ENCODE results near the gene RCN2.

Gene RCN2

DNA sequence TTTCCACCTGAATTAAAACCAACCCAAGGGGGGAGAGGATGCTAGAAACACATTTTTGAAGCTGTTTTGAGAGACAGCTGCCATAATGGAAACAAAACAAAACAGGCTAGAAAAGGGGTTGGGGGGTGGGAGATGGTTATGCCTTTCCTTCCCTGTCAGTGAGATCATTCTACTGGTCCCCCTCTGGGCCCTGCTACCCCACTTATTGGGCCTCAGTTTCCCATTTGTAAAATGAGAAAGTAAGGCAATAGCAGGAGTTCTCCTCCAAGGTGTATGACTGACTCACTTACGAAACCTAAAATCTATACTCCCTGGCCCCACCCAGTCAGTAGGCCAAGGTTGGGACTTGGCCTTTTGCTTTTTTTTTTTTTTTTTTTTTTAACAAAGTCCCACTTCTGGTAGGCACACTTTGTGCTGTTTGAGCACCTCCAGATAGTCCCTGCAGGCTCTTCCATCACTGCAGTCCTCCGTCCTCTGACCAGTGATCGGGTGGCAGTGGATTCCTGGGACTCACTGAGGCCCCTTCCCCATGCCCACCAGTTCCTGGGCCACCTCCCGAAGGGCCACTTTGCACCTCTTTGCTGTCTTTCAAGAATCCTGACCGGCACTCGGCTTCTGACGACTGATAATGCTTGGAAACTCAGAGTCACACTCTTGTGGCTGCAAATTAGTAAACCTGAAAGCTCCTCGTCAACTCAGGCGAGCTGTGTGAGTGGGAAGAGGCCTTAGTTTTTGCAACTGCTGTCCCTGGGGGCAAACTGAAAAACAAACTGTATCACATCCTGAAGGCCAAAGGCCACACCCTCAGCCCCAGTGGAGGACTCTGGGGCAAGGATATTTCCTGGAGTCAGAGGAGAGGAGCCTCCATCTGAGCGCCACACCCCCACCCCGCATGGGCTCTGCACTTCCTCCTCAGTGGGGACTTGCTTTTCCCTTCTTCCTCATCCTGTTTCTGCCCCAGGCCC lies 56.6 kb downstream of the RCN2 start:
- H2BK12ac ChIP-seq (ENCODE audit: low read length) = no peak overlapping the region
- WGBS, 2 donors (ENCODE audit: extremely low coverage in 2 of 2, insufficient read length in 2 of 2, insufficient replicate concordance in 1 of 2) = no CpG with 5 or more reads among the region's 11 CpGs
- DNase-seq (ENCODE audit: low spot score) = no peak

DNA sequence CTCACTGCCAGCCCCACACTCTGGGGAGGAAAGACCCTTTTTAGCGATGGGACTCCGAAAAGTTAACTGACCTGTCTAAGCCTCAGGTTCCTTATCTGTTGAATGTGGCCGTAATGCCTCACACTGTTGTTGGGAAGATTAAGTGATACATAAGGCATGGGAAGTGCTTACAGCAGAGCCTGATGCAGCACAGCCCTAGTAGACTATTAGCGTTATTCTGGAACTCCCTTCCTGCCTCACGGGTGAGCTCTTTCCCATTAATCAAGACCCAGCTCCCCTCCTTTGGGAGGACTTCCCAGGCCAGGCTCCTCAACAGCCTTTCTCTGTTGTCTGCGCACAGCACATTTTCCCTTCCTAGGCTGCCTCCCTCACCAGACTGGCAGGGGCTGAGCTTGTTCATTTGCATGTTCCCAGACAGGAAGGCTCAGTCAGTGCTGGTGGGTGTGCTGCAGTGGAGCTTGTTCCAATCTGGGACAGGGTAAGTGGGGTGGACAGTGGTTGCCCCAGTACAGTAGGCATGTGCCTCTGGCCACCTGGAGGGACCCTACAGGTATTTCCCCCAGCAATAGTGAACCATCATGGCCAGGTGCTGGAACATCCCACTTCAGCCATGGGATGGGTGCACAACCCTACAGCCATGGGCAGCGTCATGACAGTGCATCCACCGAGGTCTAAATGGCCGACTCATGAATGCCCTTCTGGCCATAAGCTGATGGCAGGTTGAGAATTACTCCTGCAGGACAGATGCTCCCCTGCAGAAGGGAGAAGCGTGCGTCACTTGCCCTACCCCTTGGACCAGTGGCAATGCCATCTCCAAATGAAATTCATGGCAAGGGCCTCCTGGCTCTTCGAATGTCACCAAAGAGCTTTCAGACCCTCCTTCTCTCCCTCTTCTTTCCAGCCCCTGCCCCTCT lies 57.6 kb downstream of the RCN2 start:
- Histone ChIP-seq H3K36me3 (replicated peaks in 1 of 2; ENCODE audit: control insufficient read depth in 2 of 2, insufficient read depth in 2 of 2, low read length in 2 of 2) (no peaks in the 10 kb centered on the region), H3K79me1 (ENCODE audit: low read depth, low read length) (no peaks in the 10 kb centered on the region), H3K23ac (ENCODE audit: low read depth, low read length, poor library complexity) (no peak overlapping the region), H3K14ac (ENCODE audit: low read length) (no peak overlapping the region), H3K9ac (ENCODE audit: low read depth, low read length, poor library complexity) (no peak overlapping the region), H2AFZ (ENCODE audit: low read length) (peak overlapping the region; percentile 9), H2BK15ac (ENCODE audit: low read length) (no peak overlapping the region), H3K18ac (ENCODE audit: low read length) (no peak overlapping the region), H2BK5ac (ENCODE audit: low read length) (peak overlapping the region; percentile 55), H3K4me3 (ENCODE audit: low read length in 2 of 2) (no peak overlapping the region), H3K27me3 (ENCODE audit: control insufficient read depth in 3 of 3, insufficient read depth in 3 of 3, low read depth in 1 of 3, low read length in 3 of 3) (peaks cover 0 to 37% (median 0%) of the 10 kb centered on the region in 3 experiments), H2AK5ac (ENCODE audit: low read depth, low read length) (no peak overlapping the region), H2BK120ac (ENCODE audit: low read depth, low read length) (no peak overlapping the region), H4K91ac (ENCODE audit: low read depth, low read length, poor library complexity) (no peak overlapping the region), H3K4me1 (ENCODE audit: control insufficient read depth in 2 of 2, insufficient read depth in 1 of 2, low read depth in 1 of 2, low read length in 2 of 2) (peaks cover 4 to 7% of the 10 kb centered on the region in 2 donors), H4K8ac (ENCODE audit: low read depth, low read length) (peak overlapping the region; percentile 56), H3K9me3 (replicated peaks in 1 of 2; ENCODE audit: control insufficient read depth in 2 of 2, insufficient read depth in 1 of 2, low read depth in 1 of 2, low read length in 2 of 2) (no peaks in the 10 kb centered on the region), H2BK12ac (ENCODE audit: low read length) (no peak overlapping the region), H3K4me2 (ENCODE audit: insufficient read depth, low read length, poor library complexity, severe bottlenecking) (no peak overlapping the region), H3K27ac (replicated peaks; ENCODE audit: low read length) (no peak overlapping the region), H3K4ac (ENCODE audit: low read length) (no peak overlapping the region)
- DNase-seq (ENCODE audit: low spot score) = no peak
- WGBS, 2 donors (ENCODE audit: extremely low coverage in 2 of 2, insufficient read length in 2 of 2, insufficient replicate concordance in 1 of 2) = no CpG with 5 or more reads among the region's 12 CpGs

More for the DNA sequence above, 56.6 kb downstream of the RCN2 start:
- Histone ChIP-seq H2BK15ac (ENCODE audit: low read length) (no peak overlapping the region), H3K27me3 (ENCODE audit: control insufficient read depth in 3 of 3, insufficient read depth in 3 of 3, low read depth in 1 of 3, low read length in 3 of 3) (peaks cover 0 to 39% (median 0%) of the 10 kb centered on the region in 3 experiments), H3K23ac (ENCODE audit: low read depth, low read length, poor library complexity) (no peak overlapping the region), H3K14ac (ENCODE audit: low read length) (no peak overlapping the region), H3K4ac (ENCODE audit: low read length) (no peak overlapping the region), H2AK5ac (ENCODE audit: low read depth, low read length) (no peak overlapping the region), H4K91ac (ENCODE audit: low read depth, low read length, poor library complexity) (no peak overlapping the region), H2BK120ac (ENCODE audit: low read depth, low read length) (no peak overlapping the region), H3K9me3 (replicated peaks in 1 of 2; ENCODE audit: control insufficient read depth in 2 of 2, insufficient read depth in 1 of 2, low read depth in 1 of 2, low read length in 2 of 2) (no peaks in the 10 kb centered on the region), H3K9ac (ENCODE audit: low read depth, low read length, poor library complexity) (no peak overlapping the region), H3K79me1 (ENCODE audit: low read depth, low read length) (no peaks in the 10 kb centered on the region), H3K4me2 (ENCODE audit: insufficient read depth, low read length, poor library complexity, severe bottlenecking) (no peak overlapping the region), H3K18ac (ENCODE audit: low read length) (peak overlapping the region; percentile 58), H3K36me3 (replicated peaks in 1 of 2; ENCODE audit: control insufficient read depth in 2 of 2, insufficient read depth in 2 of 2, low read length in 2 of 2) (no peaks in the 10 kb centered on the region), H3K4me3 (ENCODE audit: low read length in 2 of 2) (no peak overlapping the region), H3K27ac (replicated peaks; ENCODE audit: low read length) (no peak overlapping the region), H2BK5ac (ENCODE audit: low read length) (peak overlapping the region; percentile 55), H2AFZ (ENCODE audit: low read length) (peak overlapping the region; percentile 9), H3K4me1 (ENCODE audit: control insufficient read depth in 2 of 2, insufficient read depth in 1 of 2, low read depth in 1 of 2, low read length in 2 of 2) (peaks cover 4 to 11% of the 10 kb centered on the region in 2 donors), H4K8ac (ENCODE audit: low read depth, low read length) (peak overlapping the region; percentile 56)

DNA sequence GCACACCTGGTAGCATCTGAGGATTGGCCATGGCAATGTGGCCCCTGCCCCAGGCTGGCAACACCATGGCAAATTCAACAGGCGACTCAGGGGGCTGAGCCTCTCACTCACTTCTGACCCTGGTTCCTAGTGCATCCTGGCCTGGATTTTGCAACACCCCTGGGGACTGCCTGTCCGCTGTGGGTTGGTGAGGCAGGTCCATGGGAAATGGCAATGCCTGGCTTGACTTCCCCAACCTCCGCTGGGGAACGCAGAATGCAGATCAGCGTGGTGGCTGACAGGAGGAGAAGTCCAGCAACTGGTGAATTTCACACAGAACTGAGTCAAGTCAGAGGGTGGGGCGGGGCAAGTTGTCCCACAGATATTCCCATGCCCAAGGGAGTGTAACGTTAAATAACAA lies 59.5 kb downstream of the RCN2 start:
- Histone ChIP-seq H3K36me3 (replicated peaks in 1 of 2; ENCODE audit: control insufficient read depth in 2 of 2, insufficient read depth in 2 of 2, low read length in 2 of 2) (no peaks in the 10 kb centered on the region), H2AK5ac (ENCODE audit: low read depth, low read length) (no peak overlapping the region), H3K14ac (ENCODE audit: low read length) (no peak overlapping the region), H2BK120ac (ENCODE audit: low read depth, low read length) (no peak overlapping the region), H3K4ac (ENCODE audit: low read length) (no peak overlapping the region), H4K91ac (ENCODE audit: low read depth, low read length, poor library complexity) (no peak overlapping the region), H2AFZ (ENCODE audit: low read length) (no peak overlapping the region), H3K9ac (ENCODE audit: low read depth, low read length, poor library complexity) (no peak overlapping the region), H2BK5ac (ENCODE audit: low read length) (no peak overlapping the region), H3K9me3 (replicated peaks in 1 of 2; ENCODE audit: control insufficient read depth in 2 of 2, insufficient read depth in 1 of 2, low read depth in 1 of 2, low read length in 2 of 2) (no peaks in the 10 kb centered on the region), H4K8ac (ENCODE audit: low read depth, low read length) (no peak overlapping the region), H3K4me3 (ENCODE audit: low read length in 2 of 2) (no peak overlapping the region), H3K27me3 (ENCODE audit: control insufficient read depth in 3 of 3, insufficient read depth in 3 of 3, low read depth in 1 of 3, low read length in 3 of 3) (peaks cover 0 to 44% (median 0%) of the 10 kb centered on the region in 3 experiments), H3K18ac (ENCODE audit: low read length) (peak overlapping the region; percentile 80), H3K4me2 (ENCODE audit: insufficient read depth, low read length, poor library complexity, severe bottlenecking) (no peak overlapping the region), H2BK15ac (ENCODE audit: low read length) (no peak overlapping the region), H2BK12ac (ENCODE audit: low read length) (no peak overlapping the region), H3K27ac (replicated peaks; ENCODE audit: low read length) (no peak overlapping the region), H3K79me1 (ENCODE audit: low read depth, low read length) (no peaks in the 10 kb centered on the region), H3K4me1 (ENCODE audit: control insufficient read depth in 2 of 2, insufficient read depth in 1 of 2, low read depth in 1 of 2, low read length in 2 of 2) (peaks cover 4 to 7% of the 10 kb centered on the region in 2 donors), H3K23ac (ENCODE audit: low read depth, low read length, poor library complexity) (peak overlapping the region; percentile 3)
- WGBS, 2 donors (ENCODE audit: extremely low coverage in 2 of 2, insufficient read length in 2 of 2, insufficient replicate concordance in 1 of 2) = no CpG with 5 or more reads among the region's 7 CpGs
- DNase-seq (ENCODE audit: low spot score) = no peak

All from neuronal stem cell (in vitro differentiated cells).